Activated CD8-positive, alpha-beta memory T cell treated with anti-CD3 and anti-CD28 coated beads for 1 hour (primary cell): Measurements from ENCODE around the gene EPHA2.
"Not testable (repeated sequence)": the region's sequence is repeated elsewhere in the genome, so short reads cannot be mapped to it uniquely, and the experiment has no call there.

Source experiments
- DNase-seq, 2 donors: peaks; one replicate each; pipeline ENCODE4 v3.0.0-alpha.2; 2020; ENCODE audit warnings: low read depth in 1 of 2; ENCODE audit errors: extremely low read depth in 1 of 2

EPHA2 gene

DNA sequence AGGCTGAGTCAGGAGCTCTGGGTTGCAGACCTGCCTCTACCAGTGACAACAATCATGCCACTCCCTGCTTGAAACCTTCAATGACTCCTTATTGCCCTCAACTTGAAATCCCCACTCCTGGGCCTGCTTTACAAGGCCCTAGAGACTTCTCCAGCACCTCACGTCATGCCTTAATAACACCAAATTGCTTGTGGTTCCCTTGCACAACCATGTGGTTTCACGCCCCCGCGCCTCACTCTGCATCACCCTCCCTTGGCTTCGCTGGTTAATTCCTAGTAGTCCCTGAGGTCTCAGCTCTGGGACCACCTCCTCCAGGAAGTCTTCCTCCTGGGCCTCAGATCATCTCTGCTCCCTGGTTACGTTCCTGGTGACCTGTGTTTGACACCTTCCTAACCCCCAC is 33.0 kb downstream of the EPHA2 start:
- DNase-seq: peak in 1 of 2 donors; percentile 15

DNA sequence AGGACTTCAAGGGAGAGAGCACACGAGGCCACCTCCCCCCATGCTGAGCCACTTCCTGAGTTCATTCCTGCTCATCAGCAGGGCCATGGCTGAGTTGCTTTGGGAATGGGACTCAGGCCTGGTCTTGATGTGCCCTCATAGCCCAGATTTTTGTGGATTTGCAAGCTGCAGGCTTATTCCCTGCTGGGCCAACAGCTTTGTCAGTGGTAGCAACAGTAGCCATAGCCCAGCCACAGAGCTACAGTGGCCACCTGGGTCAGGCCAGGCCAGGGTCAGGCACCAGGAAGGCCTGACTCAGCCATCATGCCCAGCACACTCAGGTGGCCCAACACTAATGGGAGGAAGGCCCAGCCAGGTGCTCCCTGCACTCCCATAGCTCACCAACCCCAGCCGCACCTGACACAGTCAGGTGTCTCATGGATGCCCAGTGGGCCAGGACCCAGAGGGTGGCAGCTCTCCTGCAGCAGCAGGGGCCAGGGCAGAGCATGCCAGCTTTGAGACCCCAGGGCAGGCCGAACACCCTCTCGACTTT is 33.5 kb downstream of the EPHA2 start:
- DNase-seq: no peak

DNA sequence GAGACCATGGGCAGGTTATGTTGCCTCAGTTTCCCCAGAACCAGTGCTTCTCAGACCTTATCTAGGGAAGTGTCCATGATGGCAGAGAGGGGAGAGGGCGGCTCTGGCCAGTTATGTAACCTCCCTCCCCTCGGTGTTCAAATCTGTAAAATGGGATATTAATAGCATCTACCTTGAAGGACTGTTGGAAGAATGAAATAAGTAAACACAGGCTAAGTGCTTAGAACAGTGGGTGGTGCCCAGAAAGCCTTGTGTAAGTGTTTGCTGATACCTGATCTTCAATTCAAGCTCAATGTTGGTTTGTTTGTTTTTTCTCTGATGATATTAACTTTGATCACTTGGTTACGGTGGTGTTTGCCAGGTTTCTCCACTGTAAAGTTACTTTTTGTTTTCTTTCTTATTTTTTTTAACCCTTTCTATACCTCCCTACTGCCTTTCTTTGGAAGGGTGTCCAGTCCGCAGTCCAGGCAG is 34.9 kb downstream of the EPHA2 start:
- no peak for DNase-seq

DNA sequence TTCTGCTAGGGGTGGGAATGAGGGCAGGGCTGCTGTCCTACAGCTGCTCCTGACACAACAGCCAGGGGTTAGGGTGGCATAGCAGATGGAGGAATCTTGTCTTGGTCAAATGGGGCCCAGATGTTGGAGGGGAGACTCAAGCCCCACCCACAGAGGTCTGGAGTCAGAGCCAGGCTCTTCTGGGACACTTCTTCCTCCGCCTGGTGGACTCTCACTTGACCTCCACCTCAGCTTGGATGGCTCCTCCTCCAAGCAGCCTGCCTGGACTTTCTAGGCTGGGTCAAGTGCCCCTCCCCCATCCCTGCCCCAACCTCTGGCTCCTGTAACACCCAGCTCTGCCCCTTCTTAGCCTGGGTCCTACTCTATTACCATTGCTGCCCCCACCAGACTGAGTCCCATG is 35.5 kb downstream of the EPHA2 start:
- no peak for DNase-seq

DNA sequence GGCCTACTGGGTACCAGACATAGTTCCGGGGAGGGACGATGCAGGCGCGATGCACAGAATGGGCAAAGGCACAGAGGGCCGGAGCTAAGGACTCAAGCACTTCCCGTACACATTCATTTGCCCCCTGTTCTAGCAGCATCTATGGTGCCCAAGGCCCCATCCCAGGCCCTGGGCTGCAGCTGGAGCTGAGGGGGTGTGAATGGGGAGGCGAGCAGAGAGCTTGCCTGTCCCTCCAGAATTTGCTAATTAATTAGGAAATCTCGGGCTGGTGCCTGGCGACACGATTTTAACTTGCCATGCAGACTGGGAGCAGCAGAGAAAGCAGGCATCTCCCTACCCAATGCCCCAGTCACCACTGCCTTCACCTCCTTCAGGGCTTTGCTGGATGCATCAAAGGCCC is 35.9 kb downstream of the EPHA2 start:
- no peak for DNase-seq

DNA sequence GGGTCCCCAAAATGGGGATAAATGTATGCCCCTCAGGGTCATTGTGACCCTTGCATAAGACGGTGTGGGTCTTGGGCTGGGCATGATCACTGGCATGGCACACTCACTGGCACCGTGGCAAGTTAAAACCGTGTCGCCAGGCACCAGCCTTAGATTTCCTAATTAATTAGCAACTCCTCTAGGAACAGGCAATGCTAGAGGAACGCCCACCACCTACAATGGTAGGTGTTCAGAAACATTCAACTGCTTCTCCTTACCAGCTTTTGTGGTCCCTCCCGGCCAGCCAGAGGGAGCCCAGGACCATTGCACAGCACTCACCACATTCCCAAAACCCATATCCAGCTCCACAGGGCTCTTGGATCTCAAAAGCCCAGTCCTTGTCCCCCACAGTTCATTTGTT is 36.4 kb downstream of the EPHA2 start:
- DNase-seq: no peak

DNA sequence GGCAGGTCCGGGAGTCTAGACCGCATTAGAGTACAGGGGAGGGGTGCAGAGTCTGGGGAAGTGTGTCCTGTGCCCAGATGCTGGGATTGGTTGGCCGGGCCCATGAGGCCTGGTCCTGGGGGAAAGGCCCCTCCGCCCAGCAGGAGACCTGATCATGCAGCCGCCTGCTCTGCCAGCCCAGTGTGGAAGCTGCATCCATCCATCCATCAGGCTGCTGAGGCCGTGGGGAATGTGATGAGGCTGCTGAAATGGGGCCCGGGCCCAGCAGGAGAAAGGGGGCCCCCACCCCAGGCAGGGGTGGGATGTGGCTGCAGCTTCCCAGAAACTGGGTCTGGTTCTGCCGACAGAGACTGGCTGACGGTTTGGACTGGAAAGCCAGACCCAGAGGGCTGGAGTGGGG is 37.2 kb downstream of the EPHA2 start:
- DNase-seq: no peak

DNA sequence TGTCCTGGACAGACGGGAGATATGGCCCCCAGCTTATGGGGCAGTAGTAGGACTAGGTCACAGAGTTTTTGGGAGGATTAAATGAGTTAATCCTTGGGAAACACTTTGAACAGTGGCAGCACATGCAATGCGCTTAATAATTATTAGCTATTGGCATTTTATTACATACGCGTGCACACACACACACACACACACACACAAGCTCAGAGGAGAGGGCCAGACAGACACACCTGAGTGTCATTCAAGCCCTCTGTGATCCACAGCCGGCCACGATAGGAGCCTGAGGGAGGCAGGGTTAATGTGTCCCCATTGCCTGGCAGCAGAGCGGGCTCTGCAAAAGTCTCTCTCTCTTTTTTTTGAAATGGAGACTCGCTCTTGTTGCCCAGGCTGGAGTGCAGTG is 37.9 kb downstream of the EPHA2 start:
- DNase-seq: no peak

DNA sequence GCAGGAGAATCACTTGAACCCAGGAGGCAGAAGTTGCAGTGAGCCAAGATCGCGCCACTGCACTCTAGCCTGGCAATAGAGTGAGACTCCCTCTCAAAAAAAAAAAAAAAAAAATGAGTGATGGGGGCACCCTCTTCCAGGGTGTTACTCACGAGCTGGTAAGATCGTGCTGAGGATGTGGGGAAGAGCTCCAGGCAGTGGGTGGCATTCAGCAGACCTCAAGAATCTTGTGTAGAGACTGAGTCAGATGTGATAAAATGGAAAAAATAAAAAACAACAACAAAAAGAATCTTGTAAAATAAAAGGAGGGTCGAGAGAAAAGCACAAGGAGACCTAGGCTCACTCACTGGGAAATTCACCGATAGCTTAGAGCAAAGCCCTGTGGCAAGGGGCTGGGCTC is 38.5 kb downstream of the EPHA2 start:
- no peak for DNase-seq

DNA sequence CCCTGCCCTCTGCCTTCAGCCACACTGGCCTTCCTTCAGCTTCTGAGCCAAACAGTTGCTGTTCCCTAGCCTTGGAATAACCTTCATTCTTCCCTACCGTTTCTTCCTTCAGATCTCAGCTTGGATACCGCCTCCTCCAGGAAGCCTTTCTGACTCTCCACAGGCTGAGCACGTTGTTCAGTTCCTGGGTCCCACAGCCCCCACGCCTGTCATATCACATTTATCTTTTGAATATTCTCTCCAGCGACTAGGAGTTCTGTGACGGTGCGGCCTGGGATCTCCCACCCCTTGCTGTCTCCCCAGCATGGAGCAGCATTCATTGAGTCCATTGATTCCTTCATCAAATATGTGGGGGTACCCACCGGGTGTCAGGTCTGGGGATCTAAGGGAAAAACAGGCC is 39.2 kb downstream of the EPHA2 start:
- DNase-seq: no peak

DNA sequence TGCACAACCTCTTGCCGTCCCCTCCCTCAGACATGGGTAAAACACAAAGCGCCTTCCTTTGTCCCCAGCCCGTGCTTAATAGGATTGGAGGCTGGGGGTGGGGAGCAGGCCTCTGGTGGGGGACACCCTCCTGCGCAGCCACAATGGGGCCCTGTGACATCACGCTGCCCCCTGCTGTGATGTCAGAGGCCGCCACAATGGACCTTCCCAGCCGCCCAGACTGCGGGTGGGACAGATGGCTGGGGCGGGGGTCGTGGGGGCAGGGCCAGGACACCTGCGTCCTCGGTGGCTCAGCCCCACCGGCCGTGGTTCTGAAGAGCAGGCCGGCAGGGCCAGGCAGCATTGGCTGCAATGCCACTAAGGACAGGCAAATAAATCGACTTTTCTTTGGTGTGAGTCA is 39.9 kb downstream of the EPHA2 start:
- DNase-seq: no peak

DNA sequence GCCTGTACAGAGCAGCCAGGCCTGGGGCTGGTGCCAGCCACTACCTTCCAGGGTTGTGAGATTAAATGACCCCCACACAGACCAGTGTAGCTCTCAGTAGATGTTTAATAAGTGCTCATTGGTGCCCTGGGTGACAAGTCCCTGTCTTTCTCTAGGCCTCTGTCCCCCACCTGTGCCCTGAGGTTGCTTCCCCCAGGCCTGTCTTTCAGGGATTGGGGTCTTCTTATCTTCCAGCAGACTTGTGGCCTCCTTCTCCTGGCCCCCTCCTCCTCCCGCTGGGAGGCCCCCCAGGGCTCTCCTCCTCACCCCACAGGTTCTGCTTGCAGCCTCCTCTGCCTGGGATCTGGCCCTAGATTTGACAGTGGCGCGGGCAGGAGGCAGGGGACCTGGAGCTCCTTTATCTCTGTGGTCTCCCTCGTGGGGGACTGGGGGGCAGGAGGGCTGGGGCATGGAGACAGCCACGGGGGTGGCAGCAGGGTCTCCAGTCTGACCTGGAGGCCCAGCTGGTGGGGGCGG is 40.3 kb downstream of the EPHA2 start:
- DNase-seq: no peak

DNA sequence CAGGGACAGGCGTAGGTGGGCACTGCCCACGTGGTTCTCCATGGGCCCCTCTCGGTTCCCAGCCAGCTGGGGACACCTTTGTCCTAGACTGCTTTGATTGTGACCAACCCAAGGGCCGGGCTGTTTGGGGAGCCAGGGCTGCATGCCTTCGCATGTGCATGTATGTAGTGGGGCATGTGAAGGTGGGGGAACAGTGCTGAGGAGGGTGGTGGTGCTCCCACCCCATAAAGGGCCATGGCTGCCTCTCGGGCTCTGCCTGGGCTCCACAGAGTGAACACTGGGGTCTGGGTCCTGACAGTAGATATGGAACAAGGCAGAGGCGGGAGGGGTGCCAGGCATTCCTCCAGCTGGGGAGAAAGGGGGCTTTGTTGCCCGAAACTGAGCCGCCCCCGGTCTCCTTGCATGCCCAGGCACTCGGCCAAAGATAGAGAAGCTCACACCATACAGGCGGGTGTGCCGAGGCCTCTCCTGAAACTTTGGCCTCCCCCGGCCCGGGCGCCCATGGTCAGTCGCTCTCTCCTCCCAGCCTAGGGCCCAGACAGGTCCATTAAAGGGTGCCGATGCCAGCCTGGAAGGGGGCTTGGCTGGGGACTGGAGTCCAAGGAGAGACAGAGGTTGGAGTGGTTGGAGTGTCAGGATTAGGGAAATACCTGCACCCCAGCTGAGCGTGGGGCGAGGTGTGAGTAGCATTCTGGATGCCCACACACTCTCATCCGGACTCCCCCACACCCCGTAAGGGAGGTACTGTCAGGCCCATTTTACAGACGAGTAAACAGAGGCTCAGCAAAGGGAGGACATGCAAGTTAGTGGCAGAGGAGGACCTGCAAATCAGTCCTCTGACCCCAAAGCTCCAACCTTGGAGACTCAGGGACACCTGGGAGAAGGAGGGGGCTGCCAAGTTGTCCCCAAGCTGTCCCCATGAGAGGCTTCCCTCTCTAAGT is 41.1 kb downstream of the EPHA2 start:
- no peak for DNase-seq

DNA sequence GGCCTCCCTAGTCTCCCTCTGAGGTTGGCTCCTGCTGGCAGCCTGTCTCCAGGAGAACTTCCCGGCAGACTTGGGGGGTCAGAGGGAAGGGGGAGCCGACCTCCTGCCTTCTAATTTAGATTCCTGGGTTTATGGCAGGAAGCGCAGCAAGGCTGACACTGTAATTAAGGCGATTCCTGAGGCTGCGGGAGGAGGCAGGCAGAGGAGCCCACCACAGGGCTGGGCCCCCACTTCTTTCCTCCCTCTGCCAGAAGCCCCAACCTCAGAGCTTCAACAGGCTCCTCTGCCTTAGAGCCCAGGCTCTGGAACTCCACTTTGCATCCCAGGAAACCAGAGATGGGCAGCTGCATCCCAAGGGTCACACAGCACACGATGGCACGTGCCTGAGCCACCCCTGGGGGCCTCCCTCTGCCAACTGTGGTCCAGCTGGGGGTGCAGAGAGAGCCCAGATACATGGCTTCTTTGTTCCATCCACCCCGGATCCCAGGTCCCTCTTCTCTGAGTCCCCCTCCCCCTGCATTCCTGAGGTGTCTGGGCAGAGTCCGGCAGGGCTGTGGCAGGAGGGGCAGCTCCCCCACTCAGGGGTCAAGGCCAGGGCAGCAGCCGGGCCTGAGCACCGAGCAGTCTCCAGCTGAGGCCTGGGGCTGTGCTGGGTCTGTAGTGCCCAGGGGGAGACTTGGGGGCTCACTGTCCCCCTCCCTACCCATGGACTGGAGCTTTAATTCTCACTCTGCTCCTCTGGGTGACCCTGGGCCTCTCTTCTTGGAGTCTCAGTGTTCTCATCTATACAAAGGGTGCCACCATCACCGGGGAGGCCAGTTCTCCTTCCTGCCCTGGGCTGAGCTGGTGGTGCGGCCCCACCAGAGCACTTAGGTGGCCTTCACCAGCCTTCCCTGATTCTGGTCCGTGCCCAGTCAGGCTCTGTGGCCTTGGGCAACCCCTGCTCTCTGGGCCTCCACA is 43.0 kb downstream of the EPHA2 start:
- DNase-seq: no peak

DNA sequence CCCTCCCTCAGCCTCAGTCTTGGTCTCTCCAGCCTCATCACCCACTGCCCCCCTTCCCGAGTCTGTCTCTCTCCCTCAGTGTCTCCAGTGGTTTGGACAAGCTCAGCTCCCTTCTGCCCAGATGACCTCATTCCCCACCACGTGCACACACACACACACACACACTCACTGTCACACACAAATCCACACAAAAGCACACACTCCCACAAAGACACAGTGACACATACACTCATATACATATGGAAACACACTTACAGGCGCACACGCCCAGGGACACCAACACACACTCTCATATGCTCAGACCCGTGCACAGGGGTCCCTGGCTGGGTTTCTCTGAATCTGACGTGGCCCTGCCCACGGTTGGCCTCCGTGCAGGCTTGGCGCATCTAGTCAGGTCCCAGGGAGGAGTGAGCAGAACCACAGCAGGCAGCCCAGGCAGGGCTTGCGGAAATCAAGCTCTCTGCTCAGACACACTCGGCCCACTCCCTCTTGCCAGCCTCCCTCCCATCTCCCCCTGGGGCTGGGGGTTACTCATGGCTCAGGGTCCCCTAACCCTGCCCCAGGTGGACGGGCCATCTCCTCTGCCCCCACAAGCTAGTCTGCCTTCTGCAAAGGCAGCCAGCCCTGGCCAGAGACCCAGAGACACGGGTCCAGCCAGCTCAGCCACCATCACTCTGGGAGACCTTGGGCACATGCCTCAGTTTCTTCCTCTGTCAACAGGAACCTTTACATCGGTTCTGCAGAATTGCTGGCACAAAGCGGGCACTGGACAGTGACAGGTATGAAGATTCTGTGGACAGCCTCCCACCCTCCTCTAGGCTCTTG is 43.9 kb downstream of the EPHA2 start:
- no peak for DNase-seq

DNA sequence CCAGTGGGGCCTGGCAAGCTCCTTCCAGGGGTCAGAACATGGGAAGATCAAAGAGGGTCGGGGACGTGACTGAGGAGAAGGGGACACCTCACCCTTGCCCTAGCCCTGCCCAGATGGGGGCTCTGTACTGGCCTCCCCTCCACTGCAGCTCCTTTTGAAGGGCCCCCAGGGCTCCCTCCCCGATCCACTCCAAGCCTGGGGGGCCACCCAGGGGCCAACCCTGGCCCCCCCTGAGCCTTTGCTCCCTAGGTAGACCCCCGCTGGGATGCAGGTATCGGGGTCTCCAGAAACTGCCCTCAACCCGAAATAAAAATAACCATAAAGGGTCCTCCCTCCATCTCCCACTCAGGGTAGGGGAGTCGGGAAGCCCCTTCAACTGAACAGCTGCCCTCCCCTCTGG is 45.0 kb downstream of the EPHA2 start:
- DNase-seq: no peak

DNA sequence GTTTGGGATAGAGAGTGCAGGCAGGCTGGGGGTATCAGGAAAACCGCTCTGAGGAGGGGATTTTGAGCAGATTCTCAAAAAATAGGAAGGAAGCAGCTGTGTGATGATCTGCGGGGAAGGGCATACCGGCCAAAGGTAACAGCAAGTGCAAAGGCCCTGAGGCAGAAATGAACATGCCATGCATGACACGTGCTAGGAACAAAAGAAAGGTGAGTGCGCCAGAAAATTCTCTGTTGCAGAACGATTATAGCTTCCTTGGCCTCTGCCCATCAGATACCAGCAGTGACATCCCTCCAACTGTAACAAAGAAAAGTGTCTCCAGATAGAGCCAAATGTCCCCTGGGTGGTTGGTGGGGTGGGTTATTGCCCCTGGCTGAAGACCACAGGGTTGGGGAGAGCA is 45.4 kb downstream of the EPHA2 start:
- no peak for DNase-seq

DNA sequence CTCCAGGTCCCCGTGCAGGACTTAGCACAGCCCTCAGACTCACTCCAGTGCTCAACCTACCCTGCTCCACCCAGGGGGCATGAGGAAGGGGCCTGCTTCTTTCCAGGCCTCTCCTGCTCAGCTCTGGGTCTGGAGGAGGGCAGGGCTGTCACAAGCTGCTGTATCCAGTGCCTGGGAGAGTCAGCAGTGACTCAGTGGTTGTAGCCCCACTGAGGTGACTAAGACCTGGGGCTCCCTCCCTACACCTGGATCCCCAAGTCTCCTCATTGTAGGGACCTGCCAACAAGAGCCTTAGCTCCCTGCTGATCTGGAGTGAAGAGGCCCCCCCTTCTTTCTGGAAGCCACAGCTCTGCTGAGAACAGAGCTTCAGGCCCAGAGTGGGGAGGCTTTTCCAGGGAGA is 46.3 kb downstream of the EPHA2 start:
- DNase-seq: no peak

DNA sequence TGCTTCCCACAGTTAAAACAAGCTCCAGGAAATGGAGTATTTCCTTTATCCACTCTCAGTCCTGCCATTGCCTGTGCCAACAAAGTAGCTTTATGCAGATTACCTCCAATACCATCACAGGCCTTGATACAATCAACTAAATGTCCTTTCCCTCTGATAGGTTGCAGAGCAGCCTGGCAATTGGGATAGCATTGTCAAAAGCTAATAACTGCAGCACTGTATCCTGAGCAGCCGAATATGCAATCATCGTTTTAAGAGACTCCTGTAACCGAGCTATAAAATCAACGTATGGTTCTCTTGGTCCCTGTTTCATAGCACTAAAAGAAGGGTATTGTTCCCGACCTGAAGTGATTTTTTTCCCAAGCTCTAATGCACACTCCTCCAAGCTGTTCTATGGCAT is 48.8 kb downstream of the EPHA2 start:
- DNase-seq: not testable (repeated sequence)

DNA sequence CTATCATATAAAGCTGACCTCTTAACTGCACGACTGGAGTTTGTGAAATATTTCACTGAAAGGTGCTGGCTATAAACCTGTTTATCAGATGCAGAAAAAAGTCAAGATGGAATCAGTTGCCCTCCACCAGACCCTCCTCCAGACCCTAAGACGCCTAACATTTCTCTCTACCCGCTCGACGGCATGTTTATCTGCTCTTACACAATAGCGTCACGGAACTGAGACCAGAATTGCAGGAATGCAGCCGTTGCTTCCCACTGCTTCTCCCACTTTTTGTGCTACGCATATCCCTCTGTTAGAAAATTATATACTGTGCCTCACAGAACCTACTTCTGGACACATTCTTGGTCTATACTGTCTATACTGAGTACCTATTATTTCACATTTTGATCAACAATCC is 54.2 kb downstream of the EPHA2 start:
- DNase-seq: no peak
